ENCODE results near the gene UBA5. TPM values are rescaled to one million over a fixed set of nuclear protein-coding genes. Genes with fewer than 3 reads are reported as not detected.

The UBA5 gene
- total and polyA plus RNA-seq, 2 of the 13 experiments (the other 11 are each of a cell fraction or from before 2014, with no cell fraction given), result 30.2 to 46.8 TPM

DNA sequence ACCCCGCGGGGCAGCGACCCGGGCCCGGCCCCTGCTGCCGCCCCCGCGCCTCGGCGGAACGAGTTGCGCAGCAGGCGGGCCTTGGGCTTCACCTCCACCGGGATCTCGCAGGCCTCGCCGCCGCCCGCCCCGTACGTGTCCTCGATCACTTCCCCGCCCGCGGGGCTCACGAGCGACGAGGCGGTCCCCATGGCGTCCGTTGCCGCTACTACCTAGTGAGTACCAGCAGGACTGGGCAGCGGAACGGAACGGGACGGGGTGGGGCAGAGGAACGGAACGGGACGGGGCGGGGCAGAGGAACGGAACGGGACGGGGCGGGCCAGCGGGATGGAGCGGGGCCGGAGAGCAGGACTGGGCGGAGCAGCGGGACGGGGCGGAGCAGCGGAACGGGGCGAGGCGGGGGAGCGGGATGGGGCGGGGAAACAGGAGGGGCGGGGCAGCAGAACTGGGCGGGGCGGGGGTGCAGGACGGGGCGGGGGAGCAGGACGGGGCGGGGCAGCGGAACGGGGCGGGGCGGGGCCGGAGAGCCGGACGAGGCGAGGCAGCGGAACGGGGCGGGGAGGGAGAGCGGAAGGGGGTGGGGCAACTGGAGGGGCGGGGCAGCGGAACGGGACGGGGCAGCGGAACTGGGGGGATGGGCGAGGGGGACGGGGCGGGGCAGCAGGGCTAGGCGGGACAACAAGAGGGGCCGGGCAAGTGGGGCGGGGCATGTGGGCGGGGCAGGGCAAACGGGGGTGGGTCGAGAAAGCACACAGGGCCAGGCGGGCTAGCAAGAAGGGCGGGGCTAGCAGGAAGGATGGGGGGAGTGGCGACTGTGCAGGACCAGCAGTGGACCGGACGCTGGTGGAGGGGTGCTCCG, 62.3 kb downstream of the UBA5 start, which contains the start of gene NPHP3 (continued):
- TF ChIP-seq, protein P1, sequence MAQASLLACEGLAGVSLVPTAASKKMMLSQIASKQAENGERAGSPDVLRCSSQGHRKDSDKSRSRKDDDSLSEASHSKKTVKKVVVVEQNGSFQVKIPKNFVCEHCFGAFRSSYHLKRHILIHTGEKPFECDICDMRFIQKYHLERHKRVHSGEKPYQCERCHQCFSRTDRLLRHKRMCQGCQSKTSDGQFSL (CRISPR knock-in tag; IDR thresholded peaks at IDR 0.05), result no peak
- no peak for TF ChIP-seq ZNF616 (CRISPR knock-in tag; IDR thresholded peaks at IDR 0.05; ENCODE audit: low read depth)
- TF ChIP-seq ZNF333 (CRISPR knock-in tag; IDR thresholded peaks at IDR 0.05; ENCODE audit: borderline replicate concordance), result no peak
- no peak for TF ChIP-seq AGO2 (optimal IDR thresholded peaks at IDR 0.05; ENCODE audit: low read depth, low read length)
- TF ChIP-seq GTF3A (CRISPR knock-in tag; conservative IDR thresholded peaks at IDR 0.05), result no peak
- no peak for TF ChIP-seq E2F5 (CRISPR knock-in tag; conservative IDR thresholded peaks at IDR 0.05)
- no peak; the same call in 1 of the 2 replicates for TF ChIP-seq ZNF749 (CRISPR knock-in tag; IDR thresholded peaks at IDR 0.05; ENCODE audit: borderline replicate concordance)
- TF ChIP-seq, protein P2, sequence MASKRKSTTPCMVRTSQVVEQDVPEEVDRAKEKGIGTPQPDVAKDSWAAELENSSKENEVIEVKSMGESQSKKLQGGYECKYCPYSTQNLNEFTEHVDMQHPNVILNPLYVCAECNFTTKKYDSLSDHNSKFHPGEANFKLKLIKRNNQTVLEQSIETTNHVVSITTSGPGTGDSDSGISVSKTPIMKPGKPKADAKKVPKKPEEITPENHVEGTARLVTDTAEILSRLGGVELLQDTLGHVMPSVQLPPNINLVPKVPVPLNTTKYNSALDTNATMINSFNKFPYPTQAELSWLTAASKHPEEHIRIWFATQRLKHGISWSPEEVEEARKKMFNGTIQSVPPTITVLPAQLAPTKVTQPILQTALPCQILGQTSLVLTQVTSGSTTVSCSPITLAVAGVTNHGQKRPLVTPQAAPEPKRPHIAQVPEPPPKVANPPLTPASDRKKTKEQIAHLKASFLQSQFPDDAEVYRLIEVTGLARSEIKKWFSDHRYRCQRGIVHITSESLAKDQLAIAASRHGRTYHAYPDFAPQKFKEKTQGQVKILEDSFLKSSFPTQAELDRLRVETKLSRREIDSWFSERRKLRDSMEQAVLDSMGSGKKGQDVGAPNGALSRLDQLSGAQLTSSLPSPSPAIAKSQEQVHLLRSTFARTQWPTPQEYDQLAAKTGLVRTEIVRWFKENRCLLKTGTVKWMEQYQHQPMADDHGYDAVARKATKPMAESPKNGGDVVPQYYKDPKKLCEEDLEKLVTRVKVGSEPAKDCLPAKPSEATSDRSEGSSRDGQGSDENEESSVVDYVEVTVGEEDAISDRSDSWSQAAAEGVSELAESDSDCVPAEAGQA (IDR thresholded peaks at IDR 0.05; ENCODE audit: low read depth), result no peak
- TF ChIP-seq, protein P2 (CRISPR knock-in tag; IDR thresholded peaks at IDR 0.05; ENCODE audit: borderline replicate concordance), result no peak
- TF ChIP-seq, protein P3, sequence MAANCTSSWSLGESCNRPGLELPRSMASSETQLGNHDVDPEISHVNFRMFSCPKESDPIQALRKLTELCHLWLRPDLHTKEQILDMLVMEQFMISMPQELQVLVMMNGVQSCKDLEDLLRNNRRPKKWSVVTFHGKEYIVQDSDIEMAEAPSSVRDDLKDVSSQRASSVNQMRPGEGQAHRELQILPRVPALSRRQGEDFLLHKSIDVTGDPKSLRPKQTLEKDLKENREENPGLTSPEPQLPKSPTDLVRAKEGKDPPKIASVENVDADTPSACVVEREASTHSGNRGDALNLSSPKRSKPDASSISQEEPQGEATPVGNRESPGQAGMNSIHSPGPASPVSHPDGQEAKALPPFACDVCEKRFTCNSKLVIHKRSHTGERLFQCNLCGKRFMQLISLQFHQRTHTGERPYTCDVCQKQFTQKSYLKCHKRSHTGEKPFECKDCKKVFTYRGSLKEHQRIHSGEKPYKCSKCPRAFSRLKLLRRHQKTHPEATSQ (CRISPR knock-in tag; IDR thresholded peaks at IDR 0.05; ENCODE audit: borderline replicate concordance), result no peak
- no peak for TF ChIP-seq ZNF530 (CRISPR knock-in tag; IDR thresholded peaks at IDR 0.05; ENCODE audit: low read depth)
- peak; percentile 79; the same call in 1 of the 2 replicates for TF ChIP-seq ZNF556 (CRISPR knock-in tag; IDR thresholded peaks at IDR 0.05; ENCODE audit: borderline replicate concordance)
- no peak for TF ChIP-seq ZNF224 (CRISPR knock-in tag; IDR thresholded peaks at IDR 0.05)
- no peak for TF ChIP-seq SIX4 (CRISPR knock-in tag; IDR thresholded peaks at IDR 0.05)
- no peak for TF ChIP-seq ZNF33B (CRISPR knock-in tag; IDR thresholded peaks at IDR 0.05)
- peak; percentile 62 for TF ChIP-seq ZMYM4 (CRISPR knock-in tag; IDR thresholded peaks at IDR 0.05)
- no peak for TF ChIP-seq CENPX (CRISPR knock-in tag; IDR thresholded peaks at IDR 0.05)
- peak; percentile 41; the same call in 1 of the 2 replicates for TF ChIP-seq MTA1 (CRISPR knock-in tag; IDR thresholded peaks at IDR 0.05; ENCODE audit: borderline replicate concordance)
- peak; percentile 52; the same call in 1 of the 2 replicates for TF ChIP-seq SNAPC2 (CRISPR knock-in tag; IDR thresholded peaks at IDR 0.05)

Measured in HepG2 (cell line).